Stimulated activated CD8-positive, alpha-beta memory T cell treated with anti-CD3 and anti-CD28 coated beads, Interleukin-15, amount 100 ng/mL, for 4 hours (primary cell): ENCODE data around the gene FSTL4.
"Not testable (repeated sequence)": the region's sequence is repeated elsewhere in the genome, so short reads cannot be mapped to it uniquely, and the experiment has no call there.

Experiments used
- DNase-seq, 2 donors: peaks; one replicate each; pipeline ENCODE4 v3.0.0-alpha.2; 2020; ENCODE audit warnings: low read depth in 2 of 2

FSTL4 gene

DNA sequence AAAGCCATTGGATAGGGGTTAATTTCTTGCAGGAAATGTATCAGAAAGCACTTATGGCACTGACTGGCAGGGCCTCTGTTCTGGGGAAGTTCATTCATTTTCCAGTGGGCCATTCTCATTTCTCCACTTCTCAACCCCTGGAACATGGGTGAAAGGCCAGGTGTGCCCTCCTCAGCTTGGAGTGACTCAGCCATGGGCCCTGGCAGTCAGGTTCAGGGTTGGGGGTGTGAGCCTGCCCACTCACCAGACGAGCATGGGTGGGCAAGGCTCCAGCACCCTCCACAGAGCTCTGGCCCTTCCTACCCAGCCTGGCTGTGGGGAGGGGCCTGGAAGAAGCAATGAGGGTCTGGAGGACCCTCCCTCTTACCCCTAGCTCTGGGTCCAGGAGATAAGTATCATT is 386.2 kb downstream of the FSTL4 start:
- DNase-seq: no peak

DNA sequence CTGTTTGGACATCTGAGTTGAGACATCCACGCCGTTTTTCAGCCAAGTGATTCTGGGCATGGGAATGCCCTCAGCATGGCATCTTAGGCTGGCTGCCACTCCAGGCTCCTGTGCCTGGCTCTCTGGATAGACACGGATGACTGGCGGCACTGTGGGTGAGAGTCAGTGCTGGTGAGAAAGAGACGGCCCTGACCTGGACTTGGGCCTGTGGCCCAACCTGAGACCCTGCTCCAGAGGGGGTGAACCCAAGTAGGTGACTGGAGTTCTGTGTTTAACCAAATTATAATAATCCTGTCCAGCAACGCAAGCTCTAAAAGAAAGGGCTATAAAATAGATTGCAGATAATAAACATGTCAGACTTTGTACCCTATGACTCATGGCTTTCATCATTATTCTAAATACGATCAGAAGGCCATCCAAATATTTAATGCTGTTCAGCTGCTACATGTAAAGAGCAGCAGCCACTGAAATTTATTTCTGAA is 386.6 kb downstream of the FSTL4 start:
- DNase-seq: no peak

DNA sequence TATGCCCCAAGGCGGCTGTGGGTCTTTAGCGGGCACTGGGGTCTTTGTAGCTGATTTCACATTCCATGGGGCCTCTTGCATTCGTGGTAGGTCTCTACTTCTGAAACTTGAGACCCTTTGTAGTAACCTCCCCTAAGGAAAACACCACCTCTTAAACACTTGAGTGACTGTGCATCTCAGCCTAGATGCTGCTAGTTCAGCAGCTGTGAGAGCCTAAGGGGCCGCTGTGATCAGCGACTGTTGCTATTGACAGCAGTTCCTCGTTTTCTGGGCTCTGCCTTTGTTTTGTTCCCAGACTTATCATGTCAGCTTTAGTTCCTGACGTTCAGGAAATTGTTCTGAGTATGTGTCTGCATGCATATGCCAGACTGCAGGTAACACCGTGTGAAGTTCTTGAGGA is 389.4 kb downstream of the FSTL4 start:
- DNase-seq: no peak

DNA sequence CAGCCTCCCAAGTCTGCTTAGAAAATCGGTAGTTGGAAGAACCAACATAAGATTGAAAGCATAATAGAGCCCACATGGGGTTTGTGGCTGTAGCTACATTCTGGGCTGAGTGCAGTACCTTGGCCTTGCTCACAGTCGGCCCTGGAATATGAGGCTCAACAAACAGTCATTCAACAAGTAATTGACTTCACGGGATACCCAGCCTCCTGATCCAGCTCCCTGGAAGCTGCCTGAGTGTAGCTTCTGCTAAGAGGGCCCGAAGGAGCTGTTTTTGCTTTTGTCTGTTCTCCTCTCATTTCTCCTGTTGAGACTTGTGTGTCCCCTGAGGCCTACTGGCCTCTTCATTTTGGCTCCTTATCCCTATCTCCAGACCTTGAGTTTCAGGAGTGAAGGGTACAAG is 389.8 kb downstream of the FSTL4 start:
- DNase-seq: no peak

DNA sequence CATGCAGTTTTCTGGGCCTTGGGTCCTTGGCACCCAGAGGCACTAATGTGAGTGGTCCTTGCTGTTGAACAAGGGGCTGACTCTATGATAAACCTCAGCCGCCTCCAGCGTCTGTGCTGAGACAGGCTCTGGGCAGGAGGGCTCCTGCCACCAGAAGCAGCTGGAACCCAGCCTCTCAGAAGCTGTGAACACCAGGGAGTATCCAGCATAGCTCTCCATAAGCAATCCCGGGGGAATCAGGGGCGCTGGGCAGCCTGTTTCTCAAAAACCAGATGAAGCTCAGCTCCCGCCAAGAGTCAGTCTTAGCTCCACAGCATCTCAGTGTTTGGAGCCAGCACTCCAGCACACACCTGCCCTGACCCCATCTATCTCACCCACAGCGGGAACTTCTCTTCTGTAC is 390.3 kb downstream of the FSTL4 start:
- no peak for DNase-seq

DNA sequence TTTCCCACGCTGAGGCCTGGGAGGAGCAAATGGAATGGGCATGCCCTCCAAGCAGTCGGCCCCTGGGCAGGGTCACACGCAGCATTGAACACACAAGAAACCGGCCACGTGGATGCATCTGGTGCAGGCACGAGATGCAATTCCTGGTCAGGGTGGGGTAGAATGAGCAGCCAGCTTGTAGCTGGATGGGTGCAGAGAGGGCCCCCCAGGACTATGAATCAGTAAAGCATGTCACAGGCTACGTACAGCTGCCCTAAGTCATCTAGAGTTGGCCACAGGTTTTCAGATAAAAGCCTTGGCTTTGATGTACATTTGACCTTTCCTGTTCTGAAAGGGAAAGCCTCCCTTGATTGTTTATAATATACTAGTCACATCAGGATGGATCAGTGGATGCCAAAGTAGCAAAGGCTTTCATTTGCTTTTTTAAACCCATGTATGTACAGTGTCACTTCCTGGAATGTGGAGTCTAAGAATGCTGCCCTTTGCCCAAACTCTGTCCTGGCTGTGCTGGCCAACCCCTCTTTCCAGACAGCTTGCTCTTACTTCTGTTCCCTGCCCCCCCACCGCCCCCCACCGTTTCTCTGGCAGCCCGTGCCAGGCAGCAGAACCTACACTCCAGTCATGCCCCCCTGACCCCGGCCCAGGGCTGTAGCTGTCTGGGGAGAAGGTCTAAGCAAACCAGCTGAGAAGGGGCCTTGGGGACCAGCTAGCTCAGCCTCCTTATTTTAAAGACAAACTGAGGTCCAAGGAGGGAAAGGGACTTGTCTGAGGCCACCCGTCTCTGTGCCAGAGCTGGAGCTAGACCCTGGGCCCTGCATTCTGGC is 391.3 kb downstream of the FSTL4 start:
- DNase-seq: no peak

DNA sequence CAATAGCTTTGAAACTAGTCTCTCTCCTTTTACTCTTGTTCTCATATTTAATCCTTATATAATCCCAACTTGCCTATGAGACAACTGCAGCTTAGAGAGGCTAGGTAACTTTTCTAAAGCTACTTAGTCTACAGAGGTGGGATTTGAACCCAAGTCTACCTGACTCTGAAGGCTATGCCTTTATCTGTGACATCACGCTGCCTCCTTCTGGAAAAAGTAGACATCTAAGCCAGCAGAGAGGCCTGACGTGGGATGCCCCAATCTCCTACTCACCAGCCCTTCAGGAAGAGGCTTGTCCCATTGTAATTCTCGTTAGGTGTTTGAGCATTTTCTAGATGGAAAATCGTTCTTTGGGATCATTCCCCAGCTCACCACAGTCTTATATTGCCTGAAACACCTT is 393.0 kb downstream of the FSTL4 start:
- DNase-seq: no peak

DNA sequence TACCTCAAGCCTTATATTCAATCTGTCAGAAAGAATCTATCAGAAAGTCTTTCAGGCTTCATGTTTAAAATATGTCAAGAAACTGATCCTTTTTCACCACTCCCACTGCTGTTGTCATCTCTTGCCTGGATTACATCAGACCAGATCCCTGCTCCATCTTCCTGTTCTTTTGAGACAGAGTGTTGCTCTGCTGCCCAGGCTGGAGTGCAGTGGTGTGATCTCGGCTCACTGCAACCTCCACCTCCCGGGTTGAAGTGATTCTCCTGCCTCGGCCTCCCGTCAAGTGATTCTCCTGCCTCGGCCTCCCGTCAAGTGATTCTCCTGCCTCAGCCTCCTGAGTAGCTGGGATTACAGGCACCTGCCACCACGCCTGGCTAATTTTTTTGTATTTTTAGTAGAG is 396.2 kb downstream of the FSTL4 start:
- DNase-seq: not testable (repeated sequence)

DNA sequence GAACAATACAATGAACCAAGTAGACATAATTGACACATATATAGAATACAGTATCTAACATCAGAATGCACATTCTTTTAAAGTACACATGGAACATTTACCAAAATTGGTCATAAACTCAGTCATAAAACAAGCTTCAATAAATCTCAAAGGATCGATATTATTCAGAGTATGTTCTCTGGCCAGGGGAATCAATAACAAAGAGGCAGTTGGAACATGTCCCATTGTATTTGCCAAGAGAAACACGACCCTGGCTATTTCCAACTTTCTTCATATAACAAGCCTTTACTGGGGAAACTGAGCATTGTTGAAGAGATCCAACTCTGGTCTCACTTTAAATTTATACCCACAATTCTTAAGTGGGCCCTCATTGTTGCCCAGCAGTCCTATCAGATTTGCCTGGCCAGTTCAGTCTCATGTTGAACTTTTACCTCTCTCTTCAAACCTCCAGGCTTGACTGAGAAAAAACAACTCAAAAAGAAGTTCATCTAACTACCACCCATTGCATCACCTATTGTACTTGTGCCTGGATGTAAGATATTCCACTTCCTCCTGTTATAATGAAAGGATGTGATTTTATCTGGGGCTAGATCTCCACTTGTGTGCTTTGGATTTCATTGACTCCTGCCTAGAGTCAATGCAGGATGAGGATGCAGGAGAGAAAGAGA is 398.1 kb downstream of the FSTL4 start:
- no peak for DNase-seq

DNA sequence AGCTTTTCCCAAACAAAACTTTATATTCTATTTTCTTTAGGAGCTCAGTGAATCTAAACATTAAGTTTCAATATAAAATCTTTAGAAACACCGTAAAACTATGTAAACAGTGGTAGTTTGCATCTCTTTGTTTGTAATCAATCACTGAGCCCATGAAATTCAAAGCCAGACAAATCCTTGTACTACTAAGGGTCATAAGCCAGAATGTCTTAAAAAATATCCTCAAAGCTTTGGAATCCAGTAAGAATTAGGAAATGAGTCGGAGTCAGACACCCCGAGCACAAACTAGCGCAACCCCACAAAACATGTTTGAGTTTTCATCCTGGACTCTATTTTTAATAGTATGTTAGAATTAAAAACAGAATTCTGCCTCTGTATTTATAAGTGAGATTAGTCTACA is 406.7 kb downstream of the FSTL4 start:
- no peak for DNase-seq

DNA sequence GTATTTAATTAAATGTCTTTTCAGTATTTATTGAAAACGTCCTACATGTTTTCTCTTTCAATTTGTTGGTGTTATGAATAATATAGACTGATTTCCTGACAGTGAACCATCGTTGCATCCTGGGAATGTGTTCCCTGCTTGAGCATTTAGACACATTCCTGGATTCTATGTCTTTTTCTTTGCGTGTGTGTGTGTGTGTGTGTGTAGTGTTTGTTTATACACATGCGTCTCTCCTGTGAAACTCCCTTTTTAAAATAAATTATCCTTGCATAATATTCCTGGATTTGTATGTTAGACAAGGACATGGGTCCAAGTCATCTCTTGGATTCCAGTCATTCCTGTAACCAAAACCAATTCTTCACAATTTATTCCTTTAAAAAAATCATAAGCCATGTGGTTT is 407.1 kb downstream of the FSTL4 start:
- DNase-seq: no peak

DNA sequence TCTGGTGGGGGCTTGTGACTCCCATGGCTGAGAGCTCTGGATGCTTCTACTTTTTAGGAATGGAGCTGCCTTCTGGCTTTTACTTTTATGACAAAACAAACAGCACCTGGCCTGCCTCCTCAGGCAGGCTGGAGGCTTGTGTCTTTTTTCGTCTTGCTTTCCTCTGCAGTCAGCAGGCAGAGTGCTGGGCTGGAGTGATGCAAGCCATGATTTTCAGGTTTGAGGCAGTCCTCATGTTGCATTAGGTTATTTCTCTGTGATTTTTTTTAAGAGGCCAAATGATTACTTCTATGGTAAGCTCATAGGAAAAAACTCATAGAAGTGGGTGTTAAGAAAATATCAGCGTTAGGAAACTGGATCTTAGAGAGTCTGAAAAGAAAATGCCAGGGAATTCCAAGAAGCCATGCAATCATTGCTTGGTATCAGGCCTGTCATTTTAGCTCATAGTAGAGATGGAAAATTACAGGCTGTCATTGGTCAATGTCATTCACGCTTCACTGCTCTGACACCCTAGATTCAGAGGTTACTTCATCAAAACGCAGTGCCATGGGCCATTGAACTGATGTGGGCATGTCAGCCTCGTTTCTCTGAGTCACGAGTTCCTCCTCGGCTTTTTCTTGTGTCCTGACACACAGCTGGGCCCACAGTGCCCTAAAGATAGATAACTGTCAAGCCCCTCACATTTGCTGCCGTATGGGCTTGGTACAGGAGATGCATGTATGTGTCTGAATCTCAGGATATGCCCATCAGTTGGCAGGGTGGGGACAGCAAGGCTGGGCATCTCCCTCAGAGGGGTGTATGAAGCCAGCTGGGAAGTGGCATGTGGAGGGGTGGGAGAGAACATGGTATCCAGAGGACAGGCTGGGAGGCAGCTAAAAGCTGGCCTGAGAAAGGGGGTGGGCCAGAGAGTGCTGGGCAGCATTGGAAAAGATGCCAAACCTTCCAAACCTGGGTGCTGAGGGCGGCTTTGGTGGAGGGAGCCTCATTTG is 408.7 kb downstream of the FSTL4 start:
- DNase-seq: no peak

DNA sequence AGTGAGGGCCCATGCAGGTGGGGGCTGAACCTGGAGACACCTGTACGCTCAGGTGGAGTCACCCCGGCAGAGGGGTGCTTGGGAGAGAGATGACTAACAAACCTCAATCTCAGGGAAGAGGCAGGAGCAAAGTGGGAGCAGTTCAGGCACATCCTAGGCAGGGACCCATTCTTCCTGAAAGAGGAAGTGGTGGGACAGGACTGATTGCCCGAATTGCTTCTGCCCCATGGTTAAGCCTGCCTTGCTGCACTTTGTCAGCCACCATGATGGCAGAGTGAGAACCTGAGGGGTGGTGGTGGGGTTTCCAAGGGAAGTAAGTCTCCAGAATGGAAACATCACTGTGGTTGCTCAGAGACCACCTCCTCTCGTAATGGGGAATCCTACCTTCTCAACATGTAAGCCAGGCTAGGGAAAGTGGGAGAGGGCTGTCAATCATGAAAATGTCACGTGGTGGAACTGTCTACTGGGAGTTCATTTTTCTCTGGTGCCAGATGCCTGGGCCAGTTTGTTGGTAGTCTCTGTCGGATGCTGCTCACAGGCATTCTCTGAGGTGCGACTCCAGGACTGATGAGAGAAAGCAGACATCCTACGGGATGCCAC is 410.2 kb downstream of the FSTL4 start:
- DNase-seq: no peak

DNA sequence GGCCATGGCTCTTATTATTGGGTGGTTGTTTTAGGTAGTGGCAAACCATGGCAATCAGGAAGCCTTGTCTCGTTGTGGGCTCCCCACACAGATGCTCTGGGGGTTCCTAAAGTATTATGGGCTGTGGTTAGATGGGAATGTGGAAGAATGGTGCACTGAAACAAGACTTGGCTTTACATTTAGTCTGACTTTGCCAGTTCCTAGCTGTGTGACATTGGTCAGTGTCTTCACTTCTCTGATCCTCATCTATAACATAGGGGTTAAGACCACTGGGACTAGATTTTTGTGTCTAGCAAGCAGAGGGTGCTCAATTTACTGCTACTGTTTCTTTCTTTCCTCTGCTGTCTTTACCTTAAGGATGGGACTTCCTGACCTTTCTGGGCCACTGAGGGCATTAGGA is 411.0 kb downstream of the FSTL4 start:
- DNase-seq: no peak

DNA sequence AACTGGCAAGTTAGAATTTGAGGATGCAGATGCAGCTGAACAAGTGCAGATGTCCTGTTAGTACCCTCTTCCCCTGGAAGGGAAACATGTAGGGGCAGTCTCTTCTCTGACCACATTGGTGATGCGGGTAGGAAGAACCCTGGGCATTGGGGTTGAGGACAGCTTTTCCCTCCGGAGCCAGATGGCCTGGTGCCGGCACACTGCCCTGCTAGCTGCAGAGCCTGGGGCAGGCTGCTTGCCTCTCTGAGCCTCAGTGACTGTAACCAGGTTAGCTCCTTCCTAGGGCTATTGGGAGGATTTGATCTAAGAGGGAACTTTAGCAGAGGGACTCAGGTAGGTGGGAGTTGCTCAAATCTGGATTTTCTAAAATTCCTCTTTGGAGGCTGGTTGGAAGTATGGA is 412.1 kb downstream of the FSTL4 start:
- no peak for DNase-seq

DNA sequence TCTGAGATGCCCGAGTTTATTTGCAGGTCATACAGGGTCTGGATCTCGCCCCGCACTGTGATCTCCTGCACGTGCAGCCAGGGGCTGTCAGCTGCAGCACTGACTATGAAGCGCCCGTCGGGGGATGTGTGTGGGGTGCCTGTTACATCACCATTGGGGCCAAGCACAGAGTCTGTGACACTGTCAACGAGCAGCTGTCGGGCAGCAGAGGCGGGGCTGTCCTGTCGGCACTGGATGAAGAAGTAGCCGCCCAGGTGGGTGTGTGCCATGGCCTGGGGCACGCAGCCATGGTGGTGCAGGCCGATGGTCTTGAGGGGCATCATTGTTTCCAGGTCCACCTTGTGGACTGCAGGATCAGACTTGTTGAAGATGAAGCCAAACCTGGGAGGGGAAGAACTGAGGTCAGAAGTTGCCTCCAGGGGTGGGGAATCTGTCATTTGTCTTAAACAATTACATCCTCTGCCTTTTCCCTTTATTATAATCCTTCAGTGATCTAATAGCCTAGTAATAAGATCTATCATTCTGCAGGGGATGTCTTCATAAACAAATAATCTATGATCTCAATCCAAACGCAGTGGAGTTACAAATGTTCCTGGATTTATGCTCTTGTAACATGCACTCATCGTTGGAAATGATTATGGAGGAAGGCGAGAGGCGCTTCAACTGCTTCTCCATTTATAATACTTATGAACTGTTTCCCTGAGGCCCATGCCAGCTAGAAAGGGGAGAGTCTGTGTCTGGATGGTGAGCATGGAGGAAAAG is 412.7 kb downstream of the FSTL4 start:
- DNase-seq: no peak

DNA sequence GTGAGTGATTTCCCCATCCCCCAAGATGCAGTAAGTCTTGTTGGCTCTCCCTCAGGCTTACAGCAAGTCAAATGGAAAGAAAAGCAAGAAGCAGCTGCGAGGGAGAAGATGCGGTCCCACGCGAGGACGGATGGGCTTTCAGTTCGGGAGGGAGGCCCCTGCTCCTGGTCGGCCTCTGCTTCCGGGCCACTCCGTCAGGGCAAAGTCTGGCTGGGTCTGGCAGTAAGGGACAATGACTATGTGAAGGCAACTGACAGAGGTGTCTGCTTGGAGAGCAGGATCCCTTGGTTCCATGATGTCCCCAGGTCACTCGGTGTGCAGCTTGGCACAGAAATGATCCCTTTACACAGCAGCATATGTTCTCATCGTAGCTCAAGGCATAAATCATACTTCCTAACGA is 413.8 kb downstream of the FSTL4 start:
- DNase-seq: no peak

DNA sequence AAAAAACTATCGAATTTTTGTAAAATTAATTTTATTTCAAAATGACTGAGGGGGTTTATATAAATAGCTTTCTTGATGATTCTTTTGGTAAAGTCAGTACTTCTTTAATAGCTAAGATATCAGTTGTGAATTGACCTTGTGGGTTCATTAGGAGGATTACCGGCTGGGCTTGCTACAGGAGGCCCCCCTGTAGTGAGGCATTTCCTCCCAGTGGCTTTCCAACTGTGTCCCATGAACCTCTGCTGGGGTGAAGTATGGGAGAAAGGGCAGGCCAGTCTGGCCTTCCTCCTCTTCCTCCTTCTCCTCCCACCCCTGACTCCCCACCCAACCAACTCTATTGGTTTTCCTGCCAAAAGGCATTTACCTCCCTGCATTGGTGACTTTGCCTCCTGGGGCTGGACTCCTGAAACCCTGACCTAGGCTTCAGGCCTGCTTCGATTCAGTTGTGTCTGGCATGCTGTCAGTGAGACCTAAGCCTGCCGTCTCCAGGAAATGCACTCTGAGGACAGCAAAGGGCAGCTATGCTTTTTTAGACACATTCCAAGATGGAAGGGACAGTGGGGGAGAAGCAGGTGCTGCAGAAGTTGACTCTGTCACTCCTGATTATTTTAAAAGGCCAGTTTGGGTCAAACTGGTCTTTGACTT is 415.8 kb downstream of the FSTL4 start:
- DNase-seq: no peak

DNA sequence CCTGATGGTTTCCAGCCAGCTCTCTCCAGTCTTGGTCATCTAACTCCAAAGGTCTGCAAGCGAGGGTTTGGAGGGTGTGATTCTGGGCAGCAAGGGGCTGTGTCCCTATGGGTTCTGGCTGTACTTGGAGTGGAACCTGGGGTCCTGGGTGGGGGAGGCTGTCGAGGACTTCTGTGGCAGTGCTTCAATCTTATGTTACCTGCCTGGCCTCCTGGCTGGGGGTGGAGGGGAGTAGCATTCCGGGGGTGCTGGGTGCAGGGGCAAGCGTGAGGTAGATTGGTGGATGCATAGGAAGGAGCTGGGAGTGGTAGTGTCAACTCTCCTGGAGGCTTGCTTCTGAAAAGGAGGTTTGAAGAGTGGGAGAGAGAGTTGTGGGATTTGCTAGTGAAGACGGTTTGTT is 417.1 kb downstream of the FSTL4 start:
- DNase-seq: no peak

DNA sequence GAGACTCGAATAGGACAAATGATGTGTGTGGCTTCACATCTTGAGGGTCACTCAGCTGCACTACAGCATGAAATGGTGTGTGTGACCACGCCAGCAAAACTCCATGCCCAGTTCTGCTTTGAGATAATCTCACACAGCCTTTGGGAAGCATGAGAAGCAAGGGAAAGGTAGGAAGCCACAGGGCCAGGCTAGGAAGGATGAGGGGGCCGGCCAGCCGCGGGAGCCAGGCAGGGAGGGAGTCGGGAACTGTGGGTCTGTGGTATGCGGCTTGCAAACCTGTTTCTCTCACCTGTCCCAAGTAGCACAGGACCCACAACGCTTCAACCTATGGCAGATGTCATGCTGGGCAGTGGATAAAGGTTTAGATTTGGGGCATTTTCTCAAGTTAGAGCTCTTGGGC is 418.5 kb downstream of the FSTL4 start:
- no peak for DNase-seq

DNA sequence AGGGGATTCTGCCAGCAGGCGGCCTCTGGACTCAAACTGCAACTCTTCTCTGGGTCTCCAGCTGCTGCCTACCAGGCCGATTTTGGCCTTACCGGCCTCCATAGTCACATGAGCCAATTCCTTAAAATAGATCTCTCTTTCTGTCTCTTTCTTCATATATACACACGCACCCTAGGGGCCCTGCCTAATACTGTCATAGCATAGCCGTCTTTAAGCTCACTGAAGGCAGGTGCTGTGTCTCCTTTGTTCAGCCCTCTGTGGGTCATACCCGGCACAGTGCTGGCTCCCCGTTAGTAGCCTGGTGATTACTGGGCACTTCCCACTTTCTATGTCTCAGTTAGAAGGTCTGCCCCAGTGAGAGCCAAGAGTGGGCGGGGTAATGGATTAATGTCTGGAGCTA is 419.6 kb downstream of the FSTL4 start:
- DNase-seq: no peak
